Measurements from ENCODE around the gene ANKH.
A peak's percentile ranks its signal among the peaks of the same experiment; 100 is the strongest.

ANKH gene

DNA sequence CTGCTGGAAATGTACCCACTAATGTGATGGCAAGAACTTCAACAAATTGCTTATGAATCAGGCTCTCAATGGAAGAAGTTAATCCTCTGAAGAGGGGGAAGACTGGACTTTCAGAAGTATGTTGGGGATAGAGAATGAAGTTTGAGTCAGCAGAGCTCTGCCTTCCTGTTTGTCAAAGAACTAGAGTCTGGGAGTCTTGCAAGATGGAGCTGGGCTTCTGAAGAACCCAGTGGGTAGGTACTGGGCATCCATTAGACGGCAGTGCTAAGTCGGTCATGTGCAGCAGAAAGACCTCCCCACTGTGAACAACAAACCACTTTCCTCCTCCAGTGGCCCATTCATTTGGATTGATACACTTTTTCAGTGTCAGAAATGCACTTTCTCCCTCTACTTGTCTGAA, 172.4 kb downstream of the ANKH start:
- H3K4me3 ChIP-seq (ENCODE audit: low read length) = no peak overlapping the region
- DNase-seq (ENCODE audit: low read depth) = no peak
- TF ChIP-seq CTCF (conservative IDR thresholded peaks at IDR 0.05; ENCODE audit: low read length) = no peak

- no peak for DNase-seq (ENCODE audit: low read depth)
- H3K4me3 ChIP-seq (ENCODE audit: low read length) = no peak overlapping the region
- TF ChIP-seq CTCF (conservative IDR thresholded peaks at IDR 0.05; ENCODE audit: low read length) = no peak
Observed at GRCh38 chr5:14698495-14698894, 173.1 kb downstream of the ANKH start.

DNA sequence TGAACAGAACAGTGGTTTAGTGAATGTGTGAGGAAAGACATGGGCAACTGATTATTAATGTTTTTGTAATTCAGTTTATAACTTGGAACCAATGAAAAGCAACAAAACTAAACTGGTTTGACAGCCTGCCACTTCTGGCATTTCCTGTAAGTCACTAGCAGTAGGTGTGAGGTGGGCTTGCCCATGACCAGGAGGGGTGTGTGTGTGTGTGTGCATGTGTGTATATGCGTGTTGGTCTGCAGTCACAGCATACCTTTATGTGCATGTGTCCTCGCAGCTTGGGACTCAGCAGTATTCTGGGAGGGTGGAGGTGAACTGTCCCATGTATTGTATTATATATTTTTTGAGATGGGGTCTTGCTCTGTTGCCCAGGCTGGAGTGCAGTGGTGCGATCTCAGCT, 174.7 kb downstream of the ANKH start:
- no peak overlapping the region for H3K4me3 ChIP-seq (ENCODE audit: low read length)
- DNase-seq (ENCODE audit: low read depth) = no peak
- no peak for TF ChIP-seq CTCF (conservative IDR thresholded peaks at IDR 0.05; ENCODE audit: low read length)

- no peak overlapping the region for H3K4me3 ChIP-seq (ENCODE audit: low read length)
- no peak for DNase-seq (ENCODE audit: low read depth)
Observed at GRCh38 chr5:14696057-14696456, 175.5 kb downstream of the ANKH start.

DNA sequence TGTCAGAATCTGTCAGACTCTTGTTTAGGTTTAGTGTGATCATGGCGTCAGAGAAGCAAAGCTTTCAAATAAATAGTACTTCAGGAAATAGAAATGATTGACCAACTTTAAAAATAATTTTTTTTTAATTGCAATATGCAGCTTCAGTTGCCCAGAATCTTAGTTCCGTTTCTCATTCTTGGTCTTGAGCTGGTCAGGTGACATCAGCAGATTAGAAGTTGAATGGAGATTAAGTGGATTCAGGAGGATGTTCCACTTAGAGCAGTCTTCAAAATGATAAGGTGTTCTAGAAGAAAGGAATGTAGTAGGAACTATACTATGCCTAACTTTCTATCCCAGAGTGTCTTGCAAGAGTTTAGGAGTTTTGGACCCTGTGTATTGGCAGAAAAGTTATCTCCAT, 176.4 kb downstream of the ANKH start:
- TF ChIP-seq CTCF (conservative IDR thresholded peaks at IDR 0.05; ENCODE audit: low read length) = no peak
- no peak for DNase-seq (ENCODE audit: low read depth)
- no peak overlapping the region for H3K4me3 ChIP-seq (ENCODE audit: low read length)

More at GRCh38 chr5:14696057-14696456, 175.5 kb downstream of the ANKH start:
- TF ChIP-seq CTCF (conservative IDR thresholded peaks at IDR 0.05; ENCODE audit: low read length) = no peak

DNA sequence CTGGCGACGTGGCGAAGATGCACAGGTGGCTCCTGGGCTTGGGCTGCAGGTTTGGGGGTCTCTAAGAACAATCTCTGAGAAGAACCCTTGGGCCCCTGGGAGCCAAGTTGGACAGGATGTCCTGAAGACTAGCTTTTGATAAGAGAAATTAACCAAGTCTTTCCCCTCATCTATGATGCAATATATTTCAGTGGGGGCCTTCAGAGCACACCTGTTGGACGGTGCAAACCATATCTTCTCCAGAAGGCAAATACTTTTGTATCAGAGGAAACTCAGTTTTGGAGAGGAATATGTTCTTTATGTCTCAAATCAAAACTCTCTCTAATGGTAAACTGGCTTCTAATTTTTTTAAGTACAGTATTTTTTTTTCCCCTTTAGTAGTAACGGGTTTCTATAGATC, 178.5 kb downstream of the ANKH start:
- no peak for DNase-seq (ENCODE audit: low read depth)
- no peak overlapping the region for H3K4me3 ChIP-seq (ENCODE audit: low read length)
- no peak for TF ChIP-seq CTCF (conservative IDR thresholded peaks at IDR 0.05; ENCODE audit: low read length)

GRCh38 chr5:14687023-14687665, 184.4 kb downstream of the ANKH start:
- no peak overlapping the region for H3K4me3 ChIP-seq (ENCODE audit: low read length)
- TF ChIP-seq CTCF (conservative IDR thresholded peaks at IDR 0.05; ENCODE audit: low read length) = peak; percentile 12; the same call in 1 of the 2 replicates
- DNase-seq (ENCODE audit: low read depth) = peak; percentile 39

Measured in AG10803 (cell line).